Gastroesophageal sphincter (tissue), 4 donors: ENCODE data around the gene IL22RA2. TPM values are rescaled to one million over a fixed set of nuclear protein-coding genes. Genes with fewer than 3 reads are reported as not detected.

Source experiments
- ATAC-seq: fragments of 150-250 bp; one replicate; pipeline ENCODE4 v1.9.1; 2016; ENCODE audit warnings: mild to moderate bottlenecking, moderate library complexity
- H3K27ac ChIP-seq, 4 donors: fragments of 200-600 bp; sonication (generic) in 3 of 4; 1 replicate in 3 of 4; 2 replicates in 1 of 4; pipeline ENCODE4 v1.5.1; 2016 to 2019
- H3K27me3 ChIP-seq: fragments of 200-600 bp; sonication (generic); one replicate; pipeline ENCODE4 v1.5.1; 2019
- H3K36me3 ChIP-seq, 2 donors: fragments of 200-600 bp; sonication (generic); one replicate each; pipeline ENCODE4 v1.5.1; 2019; ENCODE audit warnings: control low read depth in 1 of 2
- H3K4me1 ChIP-seq, 3 donors: fragments of 200-600 bp; sonication (generic); 1 replicate in 2 of 3; 2 replicates in 1 of 3; pipeline ENCODE4 v1.5.1; 2016 to 2019; ENCODE audit warnings: control low read depth in 2 of 3
- H3K4me3 ChIP-seq, 2 donors: fragments of 200-600 bp; sonication (generic); one replicate each; pipeline ENCODE4 v1.5.1; 2019; ENCODE audit warnings: mild to moderate bottlenecking in 1 of 2, moderate library complexity in 1 of 2
- H3K9me3 ChIP-seq, 3 donors: fragments of 200-600 bp; sonication (generic); one replicate each; pipeline ENCODE4 v1.5.1; 2017 to 2019; ENCODE audit warnings: control low read depth in 2 of 3
- CTCF ChIP-seq, 4 experiments: fragments of 200-600 bp in 2 of 4; fragments of 450-650 bp in 2 of 4; sonication (generic) in 1 of 4; IDR thresholded peaks; one replicate each; pipeline ENCODE4 v1.5.1; 2017 to 2019; ENCODE audit warnings: antibody characterized with exemption in 4 of 4, mild to moderate bottlenecking in 2 of 4, moderate library complexity in 2 of 4
- EP300 ChIP-seq: sonication (generic); formaldehyde crosslinking; IDR thresholded peaks from one replicate; pipeline ENCODE4 v1.6.1; 2017; ENCODE audit warnings: antibody characterized with exemption, mild to moderate bottlenecking
- POLR2A ChIP-seq, 2 donors: fragments of 450-650 bp; IDR thresholded peaks; one replicate each; pipeline ENCODE4 v1.6.1; 2017; ENCODE audit warnings: antibody characterized with exemption in 2 of 2, mild to moderate bottlenecking in 2 of 2, moderate library complexity in 1 of 2
- POLR2AphosphoS5 ChIP-seq: sonication (generic); formaldehyde crosslinking; IDR thresholded peaks from one replicate; pipeline ENCODE4 v1.6.1; 2017; ENCODE audit warnings: antibody characterized with exemption
- WGBS, 2 donors: methylation state at CpG; one replicate each; pipeline ENCODE4 v1.1.5; 2018; ENCODE audit warnings: low coverage in 1 of 2; 5-methylcytosine and 5-hydroxymethylcytosine counted together
- total RNA-seq, 4 donors: library from RNA; depleted of rRNA; stranded (reverse); fragments of >200 nt; gene quantifications; one replicate each; pipeline ENCODE4 v1.1.0, GENCODE V29; 2016

Gene IL22RA2
- total RNA-seq, 4 donors from 2014 or later, result not detected

GRCh38 chr6:137201006-137201405, 27.6 kb upstream of the IL22RA2 start:
- no peak for ATAC-seq
- peaks cover 16 to 85% of the 10 kb centered on the region in 2 donors for H3K36me3 ChIP-seq
- H3K27me3 ChIP-seq, result no peaks in the 10 kb centered on the region
- H3K9me3 ChIP-seq, result no peaks in the 10 kb centered on the region
- H3K4me3 ChIP-seq, result no peak overlapping the region
- no peak overlapping the region for H3K27ac ChIP-seq
- 79 to 100% methylated on average over 1 of the region's 1 CpG for WGBS, 2 donors
- TF ChIP-seq EP300 (no peak), POLR2AphosphoS5 (no peak), CTCF (IDR thresholded peaks at IDR 0.05) (no peak), POLR2A (IDR thresholded peaks at IDR 0.05) (no peak)
- no peaks in the 10 kb centered on the region for H3K4me1 ChIP-seq

GRCh38 chr6:137200288-137200687, 26.8 kb upstream of the IL22RA2 start:
- no peaks in the 10 kb centered on the region for H3K27me3 ChIP-seq
- peaks cover 13 to 78% of the 10 kb centered on the region in 2 donors for H3K36me3 ChIP-seq
- H3K9me3 ChIP-seq, result no peaks in the 10 kb centered on the region
- no peaks in the 10 kb centered on the region for H3K4me1 ChIP-seq
- H3K27ac ChIP-seq, result no peak overlapping the region
- H3K4me3 ChIP-seq, result no peak overlapping the region
- no peak for ATAC-seq
- 75 to 86% methylated on average over 4 of the region's 4 CpGs for WGBS, 2 donors
- TF ChIP-seq EP300 (no peak), POLR2AphosphoS5 (no peak), POLR2A (IDR thresholded peaks at IDR 0.05) (no peak), CTCF (IDR thresholded peaks at IDR 0.05) (no peak)

GRCh38 chr6:137197684-137198645, 24.5 kb upstream of the IL22RA2 start:
- ATAC-seq, result no peak
- H3K4me3 ChIP-seq, result no peak overlapping the region
- WGBS, 2 donors, result 91 to 93% methylated on average over 11 of the region's 11 CpGs
- H3K36me3 ChIP-seq, result peaks cover 8 to 55% of the 10 kb centered on the region in 2 donors
- no peaks in the 10 kb centered on the region for H3K27me3 ChIP-seq
- no peak for TF ChIP-seq POLR2AphosphoS5
- TF ChIP-seq CTCF (IDR thresholded peaks at IDR 0.05), result no peak
- TF ChIP-seq POLR2A (IDR thresholded peaks at IDR 0.05), result no peak
- TF ChIP-seq EP300, result no peak
- H3K9me3 ChIP-seq, result no peaks in the 10 kb centered on the region
- H3K27ac ChIP-seq, result no peak overlapping the region
- H3K4me1 ChIP-seq, result no peaks in the 10 kb centered on the region

- H3K36me3 ChIP-seq, result peaks cover 3 to 15% of the 10 kb centered on the region in 2 donors
- no peak for TF ChIP-seq POLR2AphosphoS5
- TF ChIP-seq POLR2A (IDR thresholded peaks at IDR 0.05), result no peak
- no peak for TF ChIP-seq CTCF (IDR thresholded peaks at IDR 0.05)
- no peak for TF ChIP-seq EP300
- no peaks in the 10 kb centered on the region for H3K9me3 ChIP-seq
- 70 to 84% methylated on average over 4 to 5 of the region's 5 CpGs for WGBS, 2 donors
- no peak for ATAC-seq
- no peak overlapping the region for H3K27ac ChIP-seq
- no peak overlapping the region for H3K4me3 ChIP-seq
- H3K4me1 ChIP-seq, result no peaks in the 10 kb centered on the region
- H3K27me3 ChIP-seq, result no peaks in the 10 kb centered on the region
Measured at GRCh38 chr6:137193256-137194070, 20.0 kb upstream of the IL22RA2 start.
